Upper lobe of left lung (tissue), 6 donors: ENCODE results near the gene KCNK2. TPM values are rescaled to one million over a fixed set of nuclear protein-coding genes. Genes with fewer than 3 reads are reported as not detected.

Source experiments
- ATAC-seq, 2 donors: fragments of 200-7000 bp; cut with Tn5 transposase; one replicate each; pipeline ENCODE4 v1.9.1; 2022; ENCODE audit warnings: mild to moderate bottlenecking in 2 of 2, moderate library complexity in 2 of 2; ENCODE audit not compliant: low FRiP score in 2 of 2
- DNase-seq, 2 donors: peaks; one replicate each; pipeline ENCODE4 v3.0.0-alpha.2; 2019 to 2020
- H3K27ac ChIP-seq, 4 donors: fragments of 200-600 bp; sonication (generic); one replicate each; pipeline ENCODE4 v1.5.1; 2016 to 2019
- H3K27me3 ChIP-seq, 4 donors: fragments of 200-600 bp; sonication (generic); one replicate each; pipeline ENCODE4 v1.5.1; 2017 to 2019
- H3K36me3 ChIP-seq, 4 donors: fragments of 200-600 bp; sonication (generic); one replicate each; pipeline ENCODE4 v1.5.1; 2016 to 2019
- H3K4me1 ChIP-seq, 4 donors: fragments of 200-600 bp; sonication (generic); one replicate each; pipeline ENCODE4 v1.5.1; 2018 to 2019
- H3K4me3 ChIP-seq, 4 donors: fragments of 200-600 bp; sonication (generic); one replicate each; pipeline ENCODE4 v1.5.1; 2017 to 2019; ENCODE audit warnings: mild to moderate bottlenecking in 2 of 4, moderate library complexity in 1 of 4
- H3K9me3 ChIP-seq, 4 donors: fragments of 200-600 bp; sonication (generic); one replicate each; pipeline ENCODE4 v1.5.1; 2018 to 2019
- CTCF ChIP-seq, 6 experiments: fragments of 450-650 bp in 4 of 6; fragments of 200-600 bp in 2 of 6; sonication (generic) in 2 of 6; IDR thresholded peaks; one replicate each; pipeline ENCODE4 v1.5.1; 2016 to 2019; ENCODE audit warnings: antibody characterized with exemption in 6 of 6
- EP300 ChIP-seq, 4 donors: sonication (generic); formaldehyde crosslinking; IDR thresholded peaks; one replicate each; pipeline ENCODE4 v1.5.1; 2017; ENCODE audit warnings: antibody characterized with exemption in 4 of 4, control low read depth in 2 of 4
- POLR2A ChIP-seq, 4 donors: fragments of 450-650 bp; IDR thresholded peaks; one replicate each; pipeline ENCODE4 v1.5.1; 2016 to 2017; ENCODE audit warnings: antibody characterized with exemption in 4 of 4, mild to moderate bottlenecking in 2 of 4
- POLR2AphosphoS5 ChIP-seq, 2 donors: sonication (generic); formaldehyde crosslinking; IDR thresholded peaks; one replicate each; pipeline ENCODE4 v1.5.1; 2017; ENCODE audit warnings: antibody characterized with exemption in 2 of 2
- WGBS, 2 donors: methylation state at CpG; one replicate each; pipeline ENCODE4 v1.1.5; 2017 to 2018; 5-methylcytosine and 5-hydroxymethylcytosine counted together
- total RNA-seq, 6 donors: library from RNA; depleted of rRNA in 4 of 6; stranded (reverse); fragments of >200 nt in 4 of 6; gene quantifications; one replicate each; pipeline versions ENCODE4 v1.1.0 to v1.2.1, GENCODE V29; 2016 to 2021
- donor health status: DM: no; HTN: no; CAD: no; lungs with moderate emphysema.
- donor health status: DM: no; HTN: yes; CAD: no; lungs with severe emphysema.

Gene KCNK2
- total RNA-seq, 6 donors from 2014 or later = 0.20 to 2.4 (median 0.33) TPM; not detected in 2

- no peak for DNase-seq
- Histone ChIP-seq H3K4me1 (no peaks in the 10 kb centered on the region), H3K4me3 (no peak overlapping the region), H3K36me3 (no peaks in the 10 kb centered on the region), H3K27ac (no peak overlapping the region), H3K9me3 (no peaks in the 10 kb centered on the region), H3K27me3 (no peaks in the 10 kb centered on the region)
- 84 to 86% methylated on average over 3 of the region's 3 CpGs for WGBS, 2 donors
- no peak for TF ChIP-seq POLR2AphosphoS5 (IDR thresholded peaks at IDR 0.05)
- no peak for TF ChIP-seq EP300 (IDR thresholded peaks at IDR 0.05)
- TF ChIP-seq POLR2A (IDR thresholded peaks at IDR 0.05) = no peak
- TF ChIP-seq CTCF (IDR thresholded peaks at IDR 0.05) = no peak
- ATAC-seq = no peak
These were observed 58.9 kb downstream of the KCNK2 start for GRCh38 chr1:215141460-215141859.

- Histone ChIP-seq H3K27ac (no peak overlapping the region), H3K4me3 (no peak overlapping the region), H3K9me3 (no peaks in the 10 kb centered on the region), H3K36me3 (no peaks in the 10 kb centered on the region), H3K27me3 (no peaks in the 10 kb centered on the region), H3K4me1 (no peaks in the 10 kb centered on the region)
- ATAC-seq (no peak), DNase-seq (no peak)
- no peak for TF ChIP-seq POLR2A (IDR thresholded peaks at IDR 0.05)
- TF ChIP-seq EP300 (IDR thresholded peaks at IDR 0.05) = no peak
- TF ChIP-seq CTCF (IDR thresholded peaks at IDR 0.05) = no peak
- no peak for TF ChIP-seq POLR2AphosphoS5 (IDR thresholded peaks at IDR 0.05)
- WGBS, 2 donors = 84 to 90% methylated on average over 2 of the region's 2 CpGs
These were observed 61.0 kb downstream of the KCNK2 start for GRCh38 chr1:215143497-215143896.

GRCh38 chr1:215146240-215146975, 63.9 kb downstream of the KCNK2 start:
- no peaks in the 10 kb centered on the region for H3K27me3 ChIP-seq
- H3K4me3 ChIP-seq = no peak overlapping the region
- no peaks in the 10 kb centered on the region for H3K36me3 ChIP-seq
- H3K9me3 ChIP-seq = no peaks in the 10 kb centered on the region
- no peak overlapping the region for H3K27ac ChIP-seq
- DNase-seq (no peak), ATAC-seq (no peak)
- 46 to 49% methylated on average over 8 of the region's 8 CpGs for WGBS, 2 donors
- TF ChIP-seq EP300 (IDR thresholded peaks at IDR 0.05) (no peak), POLR2A (IDR thresholded peaks at IDR 0.05) (no peak), POLR2AphosphoS5 (IDR thresholded peaks at IDR 0.05) (no peak), CTCF (IDR thresholded peaks at IDR 0.05) (no peak)
- no peaks in the 10 kb centered on the region for H3K4me1 ChIP-seq

- 87 to 93% methylated on average over 3 of the region's 3 CpGs for WGBS, 2 donors
- DNase-seq (no peak), ATAC-seq (no peak)
- Histone ChIP-seq H3K27me3 (no peaks in the 10 kb centered on the region), H3K27ac (no peak overlapping the region), H3K9me3 (no peaks in the 10 kb centered on the region), H3K4me1 (no peaks in the 10 kb centered on the region), H3K36me3 (no peaks in the 10 kb centered on the region), H3K4me3 (no peak overlapping the region)
- TF ChIP-seq POLR2AphosphoS5 (IDR thresholded peaks at IDR 0.05) (no peak), CTCF (IDR thresholded peaks at IDR 0.05) (no peak)
These were observed 64.5 kb downstream of the KCNK2 start for GRCh38 chr1:215147024-215147423.
